Embryonic facial prominence (tissue), 1 donor: ENCODE data around the gene FUBP3.

Experiments used
- DNase-seq: peaks from one replicate; pipeline ENCODE4 v3.0.0-alpha.2; 2016; ENCODE audit errors: extremely low spot score

Gene FUBP3

DNA sequence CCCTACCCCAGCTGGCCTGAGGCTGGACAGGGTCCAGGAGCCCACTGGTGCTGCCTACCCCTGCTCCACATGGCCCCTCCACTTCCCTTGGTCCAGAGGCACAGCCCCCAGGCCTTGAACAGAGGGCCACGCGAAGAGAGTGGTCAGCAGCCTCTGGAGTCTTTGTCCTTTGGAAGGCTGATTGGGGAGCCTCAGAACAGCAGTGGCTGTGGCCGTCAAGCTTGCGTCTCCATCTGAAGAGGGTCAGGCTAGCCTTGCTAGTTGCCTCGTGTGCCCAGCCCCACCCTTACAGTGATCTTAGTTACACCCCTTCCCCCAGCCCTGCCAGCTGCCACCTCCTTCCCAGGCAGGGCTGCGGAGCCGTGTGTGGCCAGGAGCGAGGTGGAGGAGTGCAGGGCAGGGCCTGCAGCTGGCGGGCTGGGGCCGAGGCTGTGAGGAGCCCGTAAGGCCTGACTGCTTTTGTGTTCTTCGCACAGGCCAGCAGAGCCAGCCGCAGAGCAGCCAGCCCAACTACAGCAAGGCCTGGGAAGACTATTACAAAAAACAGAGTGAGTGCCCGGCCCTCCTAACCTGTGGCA, 54.9 kb downstream of the FUBP3 start:
- DNase-seq: no peak

GRCh38 chr9:130634801-130635200, 55.4 kb downstream of the FUBP3 start:
- no peak for DNase-seq

GRCh38 chr9:130635306-130635705, 55.9 kb downstream of the FUBP3 start:
- no peak for DNase-seq

- DNase-seq: no peak
These were observed 56.6 kb downstream of the FUBP3 start for GRCh38 chr9:130635721-130636647.

GRCh38 chr9:130636648-130637020, 57.3 kb downstream of the FUBP3 start:
- DNase-seq: no peak

DNA sequence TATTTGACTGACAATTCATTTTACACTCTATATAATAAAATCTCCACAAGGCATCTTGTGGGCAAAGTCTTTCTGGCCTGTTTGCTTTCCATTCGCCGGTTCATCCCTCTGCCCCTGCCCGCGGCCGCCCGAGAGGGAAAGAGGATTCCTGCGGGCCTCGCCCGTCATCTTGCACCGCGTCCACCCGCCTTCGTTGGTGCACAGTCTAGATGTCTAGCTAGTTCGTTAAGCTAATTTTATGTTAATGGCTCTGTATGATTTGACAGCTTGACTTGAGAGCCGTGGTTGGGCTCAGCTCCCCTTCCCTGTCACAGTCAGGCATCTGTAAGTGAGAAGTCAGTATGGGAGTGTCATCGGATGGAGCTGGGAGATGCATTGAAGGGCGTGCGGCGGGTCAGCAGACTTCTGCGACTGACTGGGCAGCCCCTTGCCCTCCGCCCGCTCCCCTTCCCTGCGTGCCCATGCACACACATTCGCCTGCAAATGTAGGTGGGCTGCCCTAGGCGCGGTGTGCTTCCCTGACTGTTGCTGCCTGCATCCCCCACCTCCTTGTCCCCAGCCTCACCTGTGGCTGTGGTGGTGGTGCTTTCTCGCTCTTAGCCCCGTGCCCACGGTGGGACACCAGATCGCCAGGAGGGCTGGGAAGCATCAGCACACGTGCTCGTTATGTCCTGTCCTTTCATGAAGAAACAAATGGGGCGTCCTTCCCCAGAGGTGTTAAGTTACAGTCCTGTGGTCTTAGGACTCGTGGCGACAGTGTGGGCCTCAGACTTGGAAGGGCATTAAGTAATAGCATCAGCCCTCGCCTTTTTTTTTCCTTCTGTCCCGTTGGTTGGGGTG, 59.1 kb downstream of the FUBP3 start:
- DNase-seq: no peak

DNA sequence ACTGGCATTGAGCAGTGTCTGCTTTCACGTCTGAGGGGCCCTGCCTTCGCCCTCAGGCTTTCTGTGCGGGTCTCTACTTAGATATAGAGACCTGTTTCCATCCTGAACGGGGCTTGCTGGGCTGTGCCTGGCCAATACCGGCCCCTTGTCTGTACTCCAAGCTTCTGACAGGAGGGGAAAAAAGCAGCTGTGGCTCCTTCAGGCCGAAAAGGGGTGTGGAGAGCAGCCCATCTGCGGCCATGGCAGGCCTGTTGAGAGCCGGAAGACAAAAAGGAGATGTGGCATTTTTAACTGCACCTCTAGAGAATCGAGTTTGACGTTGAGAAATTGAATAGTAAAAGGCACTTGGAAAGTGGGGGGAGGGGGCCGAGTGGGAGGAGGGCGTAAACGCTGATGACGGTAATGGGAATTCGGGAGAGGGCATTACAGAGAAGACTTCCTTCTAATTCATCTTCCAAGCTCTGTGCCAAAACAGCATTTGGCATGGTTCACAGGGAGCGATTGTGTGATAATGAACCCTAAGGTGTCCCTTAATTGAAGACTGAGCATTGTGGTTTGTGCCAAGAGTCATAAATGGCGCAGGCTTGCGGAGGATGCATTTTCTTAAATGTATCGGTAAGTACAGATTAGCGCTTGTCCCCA, 59.9 kb downstream of the FUBP3 start:
- DNase-seq: no peak

- no peak for DNase-seq
These were observed 60.6 kb downstream of the FUBP3 start for GRCh38 chr9:130639866-130640555.

- DNase-seq: no peak
These were observed 61.3 kb downstream of the FUBP3 start for GRCh38 chr9:130640681-130641080.

GRCh38 chr9:130642926-130643325, 63.5 kb downstream of the FUBP3 start:
- DNase-seq: no peak

DNA sequence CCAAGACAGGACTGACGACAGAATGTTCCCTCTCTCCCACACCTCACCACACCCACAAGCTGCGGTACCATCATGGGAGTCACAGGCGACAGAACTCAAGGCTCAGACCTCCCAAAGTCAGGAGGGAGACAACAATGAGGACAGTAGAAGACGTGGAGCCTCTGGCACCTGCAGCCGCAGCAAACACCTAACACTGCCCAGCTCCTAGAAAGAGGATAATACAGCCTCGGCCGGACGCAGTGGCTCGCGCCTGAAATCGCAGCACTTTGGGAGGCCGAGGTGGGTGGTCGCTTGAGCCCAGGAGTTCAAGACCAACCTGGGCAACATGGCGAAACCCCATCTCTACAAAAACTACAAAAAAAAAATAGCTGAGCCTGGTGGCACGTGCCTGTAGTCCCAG, 71.8 kb downstream of the FUBP3 start:
- no peak for DNase-seq

DNA sequence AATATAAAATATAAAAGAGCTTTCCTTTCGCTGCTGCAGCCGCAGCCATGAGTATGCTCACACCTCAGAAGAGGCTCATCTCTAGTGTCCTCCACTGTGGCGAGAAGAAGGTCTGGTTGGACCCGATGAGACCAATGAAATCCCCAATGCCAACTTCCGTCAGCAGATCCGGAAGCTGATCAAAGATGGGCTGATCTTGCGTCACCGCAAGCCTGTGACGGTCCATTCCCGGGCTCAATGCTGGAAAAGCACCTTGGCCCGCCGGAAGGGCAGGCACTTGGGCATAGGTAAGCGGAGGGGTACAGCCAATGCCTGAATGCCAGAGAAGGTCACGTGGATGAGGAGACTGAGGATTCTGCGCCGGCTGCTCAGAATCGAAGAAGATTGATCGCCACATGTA, 72.4 kb downstream of the FUBP3 start:
- DNase-seq: no peak

DNA sequence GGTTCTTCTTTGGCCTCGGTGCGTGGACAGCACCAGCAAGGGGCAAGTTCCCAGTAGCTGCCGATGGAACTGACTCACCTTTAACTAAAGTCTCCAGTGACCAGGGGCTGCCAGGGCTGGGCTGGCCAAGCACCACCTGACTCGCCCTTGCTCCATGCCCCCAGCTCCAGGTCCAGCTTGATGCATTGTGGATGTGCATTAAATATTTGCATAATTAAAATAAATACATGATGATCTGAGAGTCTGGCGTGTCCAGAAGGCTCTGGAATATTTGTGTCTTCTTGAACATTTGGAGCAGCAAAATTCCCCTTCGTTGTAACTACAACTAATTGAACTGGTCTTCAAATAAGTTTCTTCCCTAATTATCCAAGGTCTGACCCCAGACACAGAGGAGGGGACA, 75.5 kb downstream of the FUBP3 start:
- DNase-seq: no peak

GRCh38 chr9:130658893-130659698, 79.7 kb downstream of the FUBP3 start:
- DNase-seq: no peak

GRCh38 chr9:130659699-130660248, 80.4 kb downstream of the FUBP3 start:
- DNase-seq: no peak

DNA sequence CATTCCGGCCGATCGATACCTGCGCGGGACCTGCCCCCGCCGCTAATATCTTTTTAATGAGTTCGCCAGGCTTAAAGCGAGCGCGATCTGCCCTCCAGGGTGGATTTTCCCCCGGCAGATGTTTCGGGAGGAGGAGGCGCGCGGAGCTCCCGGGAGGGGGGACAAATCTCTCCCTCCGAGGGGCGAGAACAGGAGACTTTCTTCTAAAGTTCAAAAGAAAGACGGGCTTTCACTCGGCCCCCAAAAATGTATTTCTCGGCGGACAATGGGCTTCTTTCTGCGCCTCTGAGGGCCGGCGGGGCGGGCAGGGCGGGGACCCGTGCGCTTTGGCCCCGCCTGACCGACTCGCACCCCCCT, 80.9 kb downstream of the FUBP3 start:
- no peak for DNase-seq

- DNase-seq: no peak
These were observed 81.5 kb downstream of the FUBP3 start for GRCh38 chr9:130660683-130661450.

DNA sequence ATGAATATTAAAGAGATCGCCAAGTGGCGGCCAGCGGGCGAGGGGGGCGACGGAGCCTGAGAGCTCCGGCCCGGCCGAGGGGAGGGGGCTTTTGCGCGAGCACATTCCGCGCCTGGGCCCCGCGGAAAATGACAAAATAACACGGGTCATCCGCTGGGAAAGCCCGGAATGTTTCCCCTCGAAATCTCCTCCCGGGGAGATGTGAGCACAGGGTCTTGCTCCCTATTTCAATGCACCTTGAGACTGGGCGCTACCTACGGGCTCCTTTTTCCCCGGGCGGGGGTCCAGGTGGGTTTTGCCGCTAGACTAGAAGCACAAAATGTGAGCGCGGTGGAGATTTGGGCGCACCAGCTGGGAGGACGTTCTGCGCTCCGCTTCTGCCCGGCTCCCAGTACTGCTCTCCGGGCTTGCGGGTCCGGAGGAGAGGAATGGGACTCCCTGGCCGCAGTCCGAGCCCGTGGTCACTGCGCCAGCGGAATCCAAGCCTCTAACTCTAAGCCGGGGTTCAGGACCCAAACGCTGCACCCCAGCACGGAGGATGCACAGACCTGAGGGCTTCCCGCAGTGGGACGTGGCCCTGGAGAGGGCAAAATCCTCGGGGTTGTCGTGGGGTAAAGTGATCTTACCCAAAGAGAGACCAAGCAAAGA, 82.2 kb downstream of the FUBP3 start:
- DNase-seq: no peak
